ENCODE results near the gene CUBN. TPM values are rescaled to one million over a fixed set of nuclear protein-coding genes. Genes with fewer than 3 reads are reported as not detected.

Gene CUBN
- total and polyA plus RNA-seq, 12 donors = 0.41 to 9.3 (median 1.3) TPM

DNA sequence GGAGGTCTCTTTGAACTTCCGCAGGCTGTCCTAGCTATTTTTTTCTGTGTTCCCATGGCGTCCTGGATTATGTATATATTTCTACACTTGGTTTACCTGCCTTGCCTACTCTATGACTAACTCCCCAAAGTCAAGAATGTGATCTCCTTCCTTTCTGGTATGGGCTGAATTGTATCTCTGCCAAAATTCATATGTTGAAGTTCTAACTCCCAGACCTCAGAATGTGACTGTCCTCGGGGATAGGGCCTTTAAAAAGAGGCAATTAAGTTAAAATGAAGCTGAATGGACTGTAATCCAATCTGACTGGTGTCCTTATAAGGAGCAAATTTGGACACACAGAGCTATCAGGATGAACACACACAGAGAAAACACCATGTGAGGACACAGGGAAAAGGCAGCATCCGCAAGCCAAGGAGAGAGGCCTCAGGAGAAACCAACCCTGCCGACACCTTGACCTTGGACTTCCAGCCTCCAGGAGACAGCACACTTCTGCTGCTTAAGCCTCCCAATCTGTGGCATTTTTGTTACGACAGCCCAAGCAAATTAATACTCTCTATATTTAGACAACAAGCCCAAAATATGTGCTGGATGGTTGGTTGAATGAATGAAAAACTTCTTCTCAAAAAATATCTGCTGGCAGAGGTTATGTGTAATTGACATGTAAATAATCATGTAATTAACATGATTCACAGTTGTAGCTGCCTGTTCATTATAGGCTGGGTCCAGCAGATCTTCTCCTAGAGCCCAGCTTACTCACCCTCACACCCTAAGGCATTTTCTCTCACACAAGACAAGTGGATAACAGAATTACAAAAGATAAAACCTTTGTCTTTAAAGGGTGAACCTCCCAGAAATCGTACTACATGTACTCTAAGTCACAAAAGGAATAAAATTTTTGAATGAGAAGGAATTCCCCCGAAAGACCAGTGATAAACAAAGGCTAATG, 123.7 kb downstream of the CUBN start:
- no peaks in the 10 kb centered on the region for H3K27me3 ChIP-seq
- H3K36me3 ChIP-seq (replicated peaks in 1 of 2) = no peaks in the 10 kb centered on the region
- no peaks in the 10 kb centered on the region for H3K9me3 ChIP-seq (replicated peaks in 1 of 3)
- peak overlapping the region in 1 of 5 donors; percentile 8 for H3K27ac ChIP-seq
- 74 to 93% (median 82%) methylated on average over 8 of the region's 8 CpGs for WGBS, 4 donors
- TF ChIP-seq POLR2A (IDR thresholded peaks at IDR 0.05) = no peak
- intact Hi-C loops (cut with DNase I) = no loop called here
- peaks cover 18 to 35% of the 10 kb centered on the region in 2 donors for H3K4me1 ChIP-seq (replicated peaks in 1 of 2)
- no peak overlapping the region for H3K4me3 ChIP-seq
- no peak for DNase-seq

DNA sequence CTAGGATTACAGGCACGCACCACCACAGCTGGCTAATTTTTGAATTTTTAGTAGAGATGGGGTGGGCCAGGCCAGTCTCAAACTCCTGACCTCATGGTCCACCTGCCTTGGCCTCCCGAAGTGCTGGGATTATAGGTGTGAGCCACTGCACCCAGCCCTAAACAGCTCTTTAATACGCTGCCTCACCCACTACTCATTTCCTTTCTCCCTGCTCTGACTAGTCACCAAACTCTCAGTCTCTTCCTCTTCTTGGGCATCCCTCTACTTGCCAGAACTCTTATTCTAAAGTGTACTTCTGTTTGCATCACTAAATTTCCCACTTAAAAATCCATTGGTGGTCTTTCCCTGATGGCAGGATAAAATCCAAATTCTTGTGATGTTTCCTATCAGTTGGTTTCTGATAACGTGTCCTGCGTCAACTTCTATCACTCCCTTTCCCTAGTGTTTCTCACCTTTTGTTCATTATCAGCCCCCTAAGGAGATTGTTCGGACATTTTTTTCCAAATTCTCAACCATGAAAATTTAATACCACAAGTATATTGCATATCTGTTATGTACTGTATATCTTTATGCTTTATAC, 124.7 kb downstream of the CUBN start:
- no peaks in the 10 kb centered on the region for H3K36me3 ChIP-seq (replicated peaks in 1 of 2)
- 94 to 97% (median 96%) methylated on average over 6 of the region's 6 CpGs for WGBS, 4 donors
- no peaks in the 10 kb centered on the region for H3K27me3 ChIP-seq
- no peak overlapping the region for H3K27ac ChIP-seq
- no peak for DNase-seq
- intact Hi-C loops (cut with DNase I) = no loop called here
- H3K4me3 ChIP-seq = no peak overlapping the region
- no peaks in the 10 kb centered on the region for H3K9me3 ChIP-seq (replicated peaks in 1 of 3)
- peaks cover 18 to 35% of the 10 kb centered on the region in 2 donors for H3K4me1 ChIP-seq (replicated peaks in 1 of 2)
- no peak for TF ChIP-seq POLR2A (IDR thresholded peaks at IDR 0.05)
- TF ChIP-seq, protein P1, sequence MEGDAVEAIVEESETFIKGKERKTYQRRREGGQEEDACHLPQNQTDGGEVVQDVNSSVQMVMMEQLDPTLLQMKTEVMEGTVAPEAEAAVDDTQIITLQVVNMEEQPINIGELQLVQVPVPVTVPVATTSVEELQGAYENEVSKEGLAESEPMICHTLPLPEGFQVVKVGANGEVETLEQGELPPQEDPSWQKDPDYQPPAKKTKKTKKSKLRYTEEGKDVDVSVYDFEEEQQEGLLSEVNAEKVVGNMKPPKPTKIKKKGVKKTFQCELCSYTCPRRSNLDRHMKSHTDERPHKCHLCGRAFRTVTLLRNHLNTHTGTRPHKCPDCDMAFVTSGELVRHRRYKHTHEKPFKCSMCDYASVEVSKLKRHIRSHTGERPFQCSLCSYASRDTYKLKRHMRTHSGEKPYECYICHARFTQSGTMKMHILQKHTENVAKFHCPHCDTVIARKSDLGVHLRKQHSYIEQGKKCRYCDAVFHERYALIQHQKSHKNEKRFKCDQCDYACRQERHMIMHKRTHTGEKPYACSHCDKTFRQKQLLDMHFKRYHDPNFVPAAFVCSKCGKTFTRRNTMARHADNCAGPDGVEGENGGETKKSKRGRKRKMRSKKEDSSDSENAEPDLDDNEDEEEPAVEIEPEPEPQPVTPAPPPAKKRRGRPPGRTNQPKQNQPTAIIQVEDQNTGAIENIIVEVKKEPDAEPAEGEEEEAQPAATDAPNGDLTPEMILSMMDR (IDR thresholded peaks at IDR 0.05) = no peak

DNA sequence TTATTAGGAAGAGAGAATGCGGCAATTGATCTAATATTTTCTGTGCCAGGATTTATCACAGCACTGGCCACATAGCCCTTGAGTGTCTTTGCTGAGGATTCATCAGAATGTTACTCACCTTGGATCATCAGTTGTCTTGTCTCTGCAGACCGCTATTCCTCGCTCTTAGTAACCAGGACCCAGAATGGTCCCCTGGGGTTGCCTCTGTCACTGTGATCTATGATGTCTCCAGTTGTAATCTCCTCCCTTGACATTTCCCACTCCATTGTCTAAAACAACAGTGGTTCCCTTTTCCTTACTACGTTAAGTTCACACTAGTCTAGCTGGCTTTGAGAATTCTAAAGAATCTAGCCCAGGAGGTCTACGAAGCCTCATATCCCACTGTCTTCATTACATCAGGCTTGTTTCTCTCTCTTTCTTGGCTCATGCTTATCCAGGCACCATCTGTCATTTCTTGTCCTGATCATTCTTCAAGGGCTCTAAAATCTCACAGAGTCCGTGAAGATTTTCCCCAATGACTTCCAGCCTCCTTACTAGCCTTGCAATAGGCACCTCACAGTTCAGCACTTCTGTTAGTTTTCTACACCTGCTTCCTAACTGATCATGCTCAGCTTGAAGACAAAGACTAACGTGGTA, 125.8 kb downstream of the CUBN start:
- TF ChIP-seq, protein P1 (IDR thresholded peaks at IDR 0.05) = no peak
- TF ChIP-seq POLR2A (IDR thresholded peaks at IDR 0.05) = no peak
- no peaks in the 10 kb centered on the region for H3K9me3 ChIP-seq (replicated peaks in 1 of 3)
- H3K4me1 ChIP-seq (replicated peaks in 1 of 2) = peaks cover 18 to 35% of the 10 kb centered on the region in 2 donors
- WGBS, 4 donors = 68 to 83% (median 76%) methylated on average over 7 of the region's 7 CpGs
- H3K27ac ChIP-seq = no peak overlapping the region
- H3K36me3 ChIP-seq (replicated peaks in 1 of 2) = no peaks in the 10 kb centered on the region
- H3K27me3 ChIP-seq = no peaks in the 10 kb centered on the region
- no peak for DNase-seq
- intact Hi-C loops (cut with DNase I) = no loop called here
- no peak overlapping the region for H3K4me3 ChIP-seq

DNA sequence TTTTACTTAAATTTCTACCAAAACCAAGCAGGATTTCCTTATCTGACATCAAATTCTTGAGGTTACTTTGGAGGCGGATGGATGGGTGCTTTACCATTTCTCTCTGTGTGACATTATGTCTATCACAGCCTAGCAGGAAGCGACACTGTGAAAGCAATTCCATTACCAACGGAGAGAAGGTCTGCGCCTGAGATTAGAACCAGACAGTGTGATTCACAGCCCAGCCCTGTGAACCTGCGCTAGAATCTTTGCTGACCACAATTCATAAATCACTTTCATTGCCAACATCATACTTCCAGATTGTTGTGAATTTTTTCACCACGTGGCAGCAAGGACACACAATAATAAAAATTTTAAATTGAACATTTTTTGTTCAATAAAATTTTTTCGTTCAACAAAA, 126.5 kb downstream of the CUBN start:
- Histone ChIP-seq H3K36me3 (replicated peaks in 1 of 2) (no peaks in the 10 kb centered on the region), H3K9me3 (replicated peaks in 1 of 3) (no peaks in the 10 kb centered on the region), H3K27ac (peak overlapping the region in 3 of 5 donors; percentile 18 to 67 (median 61)), H3K4me3 (no peak overlapping the region), H3K27me3 (no peaks in the 10 kb centered on the region), H3K4me1 (replicated peaks in 1 of 2) (peaks cover 18 to 35% of the 10 kb centered on the region in 2 donors)
- intact Hi-C loops (cut with DNase I) = no loop called here
- no peak for TF ChIP-seq POLR2A (IDR thresholded peaks at IDR 0.05)
- TF ChIP-seq, protein P1 (IDR thresholded peaks at IDR 0.05) = no peak
- peak in 3 of 7 donors; percentile 28 to 42 (median 35) for DNase-seq
- 21 to 40% (median 32%) methylated on average over 7 of the region's 7 CpGs for WGBS, 4 donors
